22Rv1 (cell line): ENCODE measurements around the gene AGAP1.

Source experiments
- H3K27ac ChIP-seq: fragments of 450-650 bp; 2 replicates; pipeline ENCODE4 v1.5.1; 2017
- ZFX ChIP-seq: fragments of 450-650 bp; IDR thresholded peaks from 2 replicates; pipeline ENCODE4 v1.6.1; 2017; ENCODE audit warnings: antibody characterized with exemption, borderline replicate concordance
- TF ChIP-seq, protein P1 (sequence below): fragments of 450-650 bp; IDR thresholded peaks from 2 replicates; pipeline ENCODE4 v1.5.1; 2017; ENCODE audit warnings: mild to moderate bottlenecking

Gene AGAP1

DNA sequence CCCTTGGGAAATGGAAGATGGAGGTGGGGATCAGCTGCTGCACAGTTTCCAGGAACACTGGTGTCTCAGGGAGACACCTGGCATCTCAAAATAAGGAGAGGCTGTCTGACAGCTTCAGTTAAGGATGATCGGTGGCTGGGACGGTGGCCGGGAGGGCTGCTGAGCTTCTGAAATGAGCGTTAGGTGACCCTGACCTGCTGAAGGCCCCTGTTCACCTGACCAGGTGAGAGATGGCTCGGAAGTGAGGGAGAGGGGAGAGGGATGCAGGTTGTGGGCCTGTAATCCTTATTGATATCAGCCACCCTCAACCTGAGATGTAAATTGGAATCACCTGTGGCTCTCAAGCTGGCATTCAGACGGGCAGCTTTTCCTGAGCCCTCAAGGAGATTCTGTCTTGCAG lies 99.0 kb downstream of the AGAP1 start:
- TF ChIP-seq, protein P1, sequence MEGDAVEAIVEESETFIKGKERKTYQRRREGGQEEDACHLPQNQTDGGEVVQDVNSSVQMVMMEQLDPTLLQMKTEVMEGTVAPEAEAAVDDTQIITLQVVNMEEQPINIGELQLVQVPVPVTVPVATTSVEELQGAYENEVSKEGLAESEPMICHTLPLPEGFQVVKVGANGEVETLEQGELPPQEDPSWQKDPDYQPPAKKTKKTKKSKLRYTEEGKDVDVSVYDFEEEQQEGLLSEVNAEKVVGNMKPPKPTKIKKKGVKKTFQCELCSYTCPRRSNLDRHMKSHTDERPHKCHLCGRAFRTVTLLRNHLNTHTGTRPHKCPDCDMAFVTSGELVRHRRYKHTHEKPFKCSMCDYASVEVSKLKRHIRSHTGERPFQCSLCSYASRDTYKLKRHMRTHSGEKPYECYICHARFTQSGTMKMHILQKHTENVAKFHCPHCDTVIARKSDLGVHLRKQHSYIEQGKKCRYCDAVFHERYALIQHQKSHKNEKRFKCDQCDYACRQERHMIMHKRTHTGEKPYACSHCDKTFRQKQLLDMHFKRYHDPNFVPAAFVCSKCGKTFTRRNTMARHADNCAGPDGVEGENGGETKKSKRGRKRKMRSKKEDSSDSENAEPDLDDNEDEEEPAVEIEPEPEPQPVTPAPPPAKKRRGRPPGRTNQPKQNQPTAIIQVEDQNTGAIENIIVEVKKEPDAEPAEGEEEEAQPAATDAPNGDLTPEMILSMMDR: no peak
- no peak for TF ChIP-seq ZFX
- H3K27ac ChIP-seq: no peak overlapping the region

- no peak overlapping the region for H3K27ac ChIP-seq
- TF ChIP-seq, protein P1: peak; percentile 82
- no peak for TF ChIP-seq ZFX
These were observed 100.2 kb downstream of the AGAP1 start for GRCh38 chr2:235594041-235594440.

- TF ChIP-seq, protein P1: no peak
- TF ChIP-seq ZFX: no peak
- H3K27ac ChIP-seq: no peak overlapping the region
These were observed 101.1 kb downstream of the AGAP1 start for GRCh38 chr2:235594964-235595363.

DNA sequence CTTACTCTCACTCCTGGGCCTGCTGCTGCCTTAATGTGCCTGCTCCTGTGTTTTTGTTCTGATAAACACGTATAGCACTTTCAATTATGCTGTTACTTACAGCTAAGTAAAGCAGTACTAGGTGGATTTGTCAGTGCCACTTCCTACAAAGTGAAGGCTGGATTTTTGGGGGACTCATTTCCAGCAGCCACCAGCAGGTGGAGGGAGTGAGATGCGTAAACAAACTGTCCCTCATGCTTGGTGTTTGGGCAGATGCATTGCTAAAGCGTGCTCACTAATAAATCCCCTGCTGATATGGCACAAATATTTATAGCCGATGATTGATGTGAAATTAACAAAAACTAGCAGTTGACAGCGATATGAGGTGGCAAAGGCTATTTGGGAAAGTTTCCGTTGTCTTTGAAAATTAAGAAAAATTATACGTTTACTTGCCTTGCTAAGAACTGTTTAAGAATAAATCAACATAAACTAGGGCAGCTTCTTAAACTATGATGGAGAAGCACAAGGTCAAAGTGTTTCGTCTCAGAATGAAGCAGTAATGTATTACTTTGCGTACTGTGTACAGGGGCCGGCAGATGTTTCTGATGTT lies 101.7 kb downstream of the AGAP1 start:
- H3K27ac ChIP-seq: no peak overlapping the region
- no peak for TF ChIP-seq ZFX
- TF ChIP-seq, protein P1: peak; percentile 76

DNA sequence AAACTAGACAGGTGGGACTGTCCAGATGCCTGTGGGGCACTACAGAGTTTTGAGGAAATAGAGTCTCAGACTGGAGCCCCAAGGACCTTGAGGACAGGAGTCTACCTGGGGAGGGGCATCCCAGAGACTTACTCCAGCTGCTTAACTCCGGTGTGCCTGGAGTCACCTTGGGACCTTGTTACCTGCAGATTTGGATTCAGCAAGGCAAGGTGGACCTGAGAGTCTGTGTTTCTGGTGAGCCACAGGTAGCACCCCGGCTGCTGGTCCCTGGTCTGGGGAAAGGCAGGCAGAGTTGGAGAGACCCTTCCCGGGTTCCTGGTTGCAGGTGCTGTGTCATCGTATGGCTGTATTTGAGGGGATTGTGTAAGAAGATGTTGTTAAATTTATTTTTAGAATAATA lies 102.4 kb downstream of the AGAP1 start:
- H3K27ac ChIP-seq: no peak overlapping the region
- no peak for TF ChIP-seq ZFX
- TF ChIP-seq, protein P1: no peak

- no peak overlapping the region for H3K27ac ChIP-seq
- TF ChIP-seq ZFX: no peak
- TF ChIP-seq, protein P1: no peak
These were observed 103.3 kb downstream of the AGAP1 start for GRCh38 chr2:235597081-235597615.

DNA sequence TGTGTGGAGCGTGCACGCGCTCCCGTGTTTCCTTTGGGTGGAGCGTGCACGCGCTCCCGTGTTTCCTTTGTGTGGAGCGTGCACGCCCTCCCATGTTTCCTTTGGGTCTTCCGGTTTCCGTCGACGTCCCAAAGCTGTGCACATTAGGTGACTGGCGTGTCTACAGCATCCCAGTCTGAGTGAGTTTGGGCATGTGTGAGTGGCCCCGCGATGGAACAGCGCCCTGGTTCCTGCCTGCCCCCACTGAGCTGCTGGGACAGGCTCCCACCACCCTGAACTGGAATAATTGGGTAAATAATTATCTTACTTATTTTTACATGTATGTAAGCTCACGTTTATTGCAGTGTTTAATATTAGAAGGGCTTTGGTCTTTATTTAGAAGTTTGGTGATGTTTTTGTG lies 104.2 kb downstream of the AGAP1 start:
- H3K27ac ChIP-seq: no peak overlapping the region
- TF ChIP-seq, protein P1: no peak
- no peak for TF ChIP-seq ZFX
